C4-2B (cell line): ENCODE data around the gene THRB.

ENCODE experiments used
- ZFX ChIP-seq: fragments of 450-650 bp; IDR thresholded peaks from 2 replicates; pipeline ENCODE4 v1.6.1; 2017
- TF ChIP-seq, protein P1 (sequence below): fragments of 450-650 bp; conservative IDR thresholded peaks from 2 replicates; pipeline ENCODE4 v1.5.1; 2017; ENCODE audit warnings: mild to moderate bottlenecking

DNA sequence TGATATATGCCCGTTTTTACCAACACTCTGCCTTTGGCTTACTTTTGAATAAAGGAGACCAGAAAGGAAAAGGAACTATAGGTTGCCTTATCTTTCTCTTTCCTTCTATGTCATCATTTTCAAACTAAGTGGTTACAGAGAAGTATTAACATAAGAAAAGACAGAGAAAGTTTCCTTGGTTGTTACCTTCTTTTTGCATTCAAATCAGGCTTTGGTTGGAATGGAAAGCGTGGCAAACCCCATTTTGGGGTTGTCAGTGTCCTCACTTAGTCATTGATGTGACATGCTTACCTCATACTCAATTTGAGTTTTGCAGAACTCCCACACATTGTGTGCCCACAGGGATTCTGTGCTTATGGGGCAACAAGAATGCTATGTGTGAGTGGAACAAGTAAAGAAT lies 3.7 kb upstream of the THRB start:
- TF ChIP-seq, protein P1, sequence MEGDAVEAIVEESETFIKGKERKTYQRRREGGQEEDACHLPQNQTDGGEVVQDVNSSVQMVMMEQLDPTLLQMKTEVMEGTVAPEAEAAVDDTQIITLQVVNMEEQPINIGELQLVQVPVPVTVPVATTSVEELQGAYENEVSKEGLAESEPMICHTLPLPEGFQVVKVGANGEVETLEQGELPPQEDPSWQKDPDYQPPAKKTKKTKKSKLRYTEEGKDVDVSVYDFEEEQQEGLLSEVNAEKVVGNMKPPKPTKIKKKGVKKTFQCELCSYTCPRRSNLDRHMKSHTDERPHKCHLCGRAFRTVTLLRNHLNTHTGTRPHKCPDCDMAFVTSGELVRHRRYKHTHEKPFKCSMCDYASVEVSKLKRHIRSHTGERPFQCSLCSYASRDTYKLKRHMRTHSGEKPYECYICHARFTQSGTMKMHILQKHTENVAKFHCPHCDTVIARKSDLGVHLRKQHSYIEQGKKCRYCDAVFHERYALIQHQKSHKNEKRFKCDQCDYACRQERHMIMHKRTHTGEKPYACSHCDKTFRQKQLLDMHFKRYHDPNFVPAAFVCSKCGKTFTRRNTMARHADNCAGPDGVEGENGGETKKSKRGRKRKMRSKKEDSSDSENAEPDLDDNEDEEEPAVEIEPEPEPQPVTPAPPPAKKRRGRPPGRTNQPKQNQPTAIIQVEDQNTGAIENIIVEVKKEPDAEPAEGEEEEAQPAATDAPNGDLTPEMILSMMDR = no peak
- no peak for TF ChIP-seq ZFX
